ENCODE measurements around the gene KDM3B.

The KDM3B gene

GRCh38 chr5:138338411-138339090, 13.9 kb upstream of the KDM3B start:
- H3K4me3 ChIP-seq (ENCODE audit: low read depth, low read length), result peak overlapping the region; percentile 73
- DNase-seq (ENCODE audit: low read depth), result no peak
- no peak for TF ChIP-seq CTCF (IDR thresholded peaks at IDR 0.05; ENCODE audit: low read depth, low read length, missing control alignments)

DNA sequence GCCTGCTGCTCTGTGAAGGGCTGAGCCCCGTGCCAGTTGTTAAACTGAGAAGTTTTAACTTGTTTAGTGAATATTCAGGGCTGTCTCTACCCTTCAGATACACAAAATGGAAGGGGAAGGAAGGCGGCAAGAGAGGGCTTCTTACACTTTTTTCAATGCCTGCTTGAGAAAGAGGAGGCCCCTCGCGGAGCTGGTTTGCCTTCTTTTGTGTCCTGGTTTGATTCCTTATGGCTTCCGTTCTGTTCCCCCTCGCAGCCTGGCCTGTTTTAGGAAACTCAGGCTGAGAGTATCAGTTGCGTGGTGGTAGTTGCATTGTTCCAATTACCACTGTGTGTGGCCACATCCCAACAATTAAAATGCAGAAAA, 13.4 kb upstream of the KDM3B start:
- peak overlapping the region; percentile 73 for H3K4me3 ChIP-seq (ENCODE audit: low read depth, low read length)
- no peak for TF ChIP-seq CTCF (IDR thresholded peaks at IDR 0.05; ENCODE audit: low read depth, low read length, missing control alignments)
- DNase-seq (ENCODE audit: low read depth), result no peak

GRCh38 chr5:138339464-138339863, 13.0 kb upstream of the KDM3B start:
- DNase-seq (ENCODE audit: low read depth), result no peak
- H3K4me3 ChIP-seq (ENCODE audit: low read depth, low read length), result peak overlapping the region; percentile 73
- no peak for TF ChIP-seq CTCF (IDR thresholded peaks at IDR 0.05; ENCODE audit: low read depth, low read length, missing control alignments)

DNA sequence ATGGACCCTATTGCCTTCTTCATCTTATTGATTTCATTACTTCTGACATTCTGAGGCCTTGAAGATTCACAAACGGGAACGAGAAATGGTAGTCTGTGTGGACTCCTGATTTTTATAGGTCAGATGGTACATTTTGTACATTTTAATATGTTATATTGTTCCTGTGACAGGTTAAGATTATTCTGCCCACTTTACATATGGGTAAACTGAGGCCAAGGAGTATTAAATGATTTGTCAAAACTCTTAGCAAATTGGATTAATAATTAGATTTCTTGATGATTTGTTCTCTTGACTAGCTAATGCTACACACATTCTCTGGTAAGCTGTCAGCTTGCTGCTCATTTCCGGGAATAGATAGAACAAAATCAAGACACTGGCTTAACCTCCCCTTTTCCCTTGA, 12.5 kb upstream of the KDM3B start:
- H3K4me3 ChIP-seq (ENCODE audit: low read depth, low read length), result peak overlapping the region; percentile 73; the same call in 1 of the 2 replicates
- DNase-seq (ENCODE audit: low read depth), result no peak
- TF ChIP-seq CTCF (IDR thresholded peaks at IDR 0.05; ENCODE audit: low read depth, low read length, missing control alignments), result no peak

DNA sequence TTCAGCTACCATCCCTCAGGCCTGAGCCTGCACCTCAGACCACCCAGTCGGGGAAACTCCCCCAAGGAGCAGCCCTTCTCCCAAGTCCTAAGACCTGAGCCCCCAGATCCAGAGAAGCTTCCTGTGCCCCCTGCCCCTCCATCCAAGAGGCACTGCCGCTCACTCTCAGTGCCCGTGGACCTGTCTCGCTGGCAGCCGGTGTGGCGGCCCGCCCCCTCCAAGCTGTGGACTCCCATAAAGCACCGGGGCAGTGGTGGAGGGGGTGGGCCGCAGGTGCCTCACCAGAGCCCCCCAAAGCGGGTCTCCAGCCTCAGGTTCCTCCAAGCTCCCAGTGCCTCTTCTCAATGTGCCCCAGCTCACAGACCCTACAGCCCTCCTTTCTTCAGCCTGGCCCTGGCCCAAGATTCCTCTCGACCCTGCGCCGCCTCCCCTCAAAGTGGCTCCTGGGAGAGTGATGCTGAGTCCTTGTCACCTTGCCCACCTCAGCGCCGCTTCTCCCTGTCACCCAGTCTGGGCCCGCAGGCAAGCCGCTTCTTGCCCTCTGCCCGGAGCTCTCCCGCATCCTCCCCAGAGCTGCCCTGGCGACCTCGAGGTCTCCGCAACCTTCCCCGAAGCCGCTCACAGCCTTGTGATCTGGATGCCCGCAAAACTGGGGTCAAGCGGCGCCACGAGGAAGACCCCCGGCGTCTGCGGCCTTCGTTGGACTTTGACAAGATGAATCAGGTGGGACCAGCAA, 7.4 kb upstream of the KDM3B start:
- DNase-seq (ENCODE audit: low read depth), result no peak
- H3K4me3 ChIP-seq (ENCODE audit: low read depth, low read length), result no peak overlapping the region
- TF ChIP-seq CTCF (IDR thresholded peaks at IDR 0.05; ENCODE audit: low read depth, low read length, missing control alignments), result no peak

GRCh38 chr5:138346889-138347288, 5.6 kb upstream of the KDM3B start:
- DNase-seq (ENCODE audit: low read depth), result no peak
- no peak overlapping the region for H3K4me3 ChIP-seq (ENCODE audit: low read depth, low read length)
- no peak for TF ChIP-seq CTCF (IDR thresholded peaks at IDR 0.05; ENCODE audit: low read depth, low read length, missing control alignments)

Data from GM12864 (cell line).